Astrocyte of the spinal cord (primary cell): ENCODE measurements around the gene CDC42EP3.
A peak's percentile ranks its signal among the peaks of the same experiment; 100 is the strongest.

Source experiments
- DNase-seq: peaks from one replicate; pipeline ENCODE4 v3.0.0; 2011; ENCODE audit warnings: low read depth, low spot score
- H3K4me3 ChIP-seq: 2 replicates; pipeline ENCODE4 v1.5.1; 2011; ENCODE audit warnings: low read depth, mild to moderate bottlenecking, low read length, moderate library complexity
- in situ Hi-C: cut with HindIII; loops from 2 replicates; pipeline ENCODE4 v1.10.0; 2017; ENCODE audit warnings: low sequenced_read_pairs
- TF ChIP-seq, protein P1 (sequence below): IDR thresholded peaks from 2 replicates; pipeline ENCODE4 v1.5.1; 2012; ENCODE audit warnings: low read depth, mild to moderate bottlenecking, low read length, inconsistent platforms

CDC42EP3 gene

DNA sequence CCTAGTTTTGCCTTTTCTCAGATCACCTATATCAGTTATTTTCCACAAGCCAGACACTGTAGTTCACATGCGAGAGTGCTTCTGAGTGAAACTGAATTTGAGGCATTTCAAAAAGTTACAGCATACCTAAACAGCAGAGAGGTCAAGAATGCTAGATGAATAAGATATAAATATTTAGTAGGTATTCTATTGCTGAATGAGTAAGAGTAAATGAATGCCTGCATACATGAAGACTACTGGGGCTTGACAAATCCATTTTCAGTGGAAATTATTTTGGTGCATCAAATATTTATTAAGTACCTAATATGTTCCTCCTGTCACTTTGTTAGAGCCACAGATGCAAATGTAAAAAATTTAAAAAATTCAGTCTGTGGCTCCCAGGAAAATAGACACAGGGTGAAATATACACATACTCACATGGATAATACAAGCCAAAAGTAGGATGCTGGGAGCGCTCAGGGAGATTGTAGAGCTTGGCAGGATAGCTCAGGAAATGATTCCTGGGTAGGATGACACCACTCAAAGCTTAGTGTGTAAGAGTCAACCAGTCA, 27.6 kb upstream of the CDC42EP3 start:
- DNase-seq = peak; percentile 54
- in situ Hi-C loops = loop anchor here (25.0 kb wide), 1 partner anchor 287 kb away; no protein-coding TSS in a partner anchor
- H3K4me3 ChIP-seq = no peak overlapping the region
- TF ChIP-seq, protein P1, sequence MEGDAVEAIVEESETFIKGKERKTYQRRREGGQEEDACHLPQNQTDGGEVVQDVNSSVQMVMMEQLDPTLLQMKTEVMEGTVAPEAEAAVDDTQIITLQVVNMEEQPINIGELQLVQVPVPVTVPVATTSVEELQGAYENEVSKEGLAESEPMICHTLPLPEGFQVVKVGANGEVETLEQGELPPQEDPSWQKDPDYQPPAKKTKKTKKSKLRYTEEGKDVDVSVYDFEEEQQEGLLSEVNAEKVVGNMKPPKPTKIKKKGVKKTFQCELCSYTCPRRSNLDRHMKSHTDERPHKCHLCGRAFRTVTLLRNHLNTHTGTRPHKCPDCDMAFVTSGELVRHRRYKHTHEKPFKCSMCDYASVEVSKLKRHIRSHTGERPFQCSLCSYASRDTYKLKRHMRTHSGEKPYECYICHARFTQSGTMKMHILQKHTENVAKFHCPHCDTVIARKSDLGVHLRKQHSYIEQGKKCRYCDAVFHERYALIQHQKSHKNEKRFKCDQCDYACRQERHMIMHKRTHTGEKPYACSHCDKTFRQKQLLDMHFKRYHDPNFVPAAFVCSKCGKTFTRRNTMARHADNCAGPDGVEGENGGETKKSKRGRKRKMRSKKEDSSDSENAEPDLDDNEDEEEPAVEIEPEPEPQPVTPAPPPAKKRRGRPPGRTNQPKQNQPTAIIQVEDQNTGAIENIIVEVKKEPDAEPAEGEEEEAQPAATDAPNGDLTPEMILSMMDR = no peak

DNA sequence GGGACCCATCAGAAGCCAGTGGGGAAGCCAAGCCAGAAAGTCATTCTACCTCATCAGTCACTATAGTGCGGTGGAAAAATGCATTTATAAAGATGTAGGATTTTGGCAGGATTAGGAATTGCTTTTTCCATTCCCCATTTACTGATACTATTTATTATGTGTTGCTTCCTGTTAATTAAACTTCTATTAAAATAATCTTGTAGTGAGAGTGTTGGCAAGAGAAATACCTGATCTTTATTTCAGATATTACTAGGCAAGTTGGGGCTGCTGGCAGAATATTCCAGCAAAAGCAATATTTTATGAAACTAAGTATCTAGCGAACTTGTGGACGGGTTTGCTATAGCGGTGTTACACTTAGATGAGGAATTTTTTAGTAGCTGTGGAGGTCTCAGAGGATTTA, 23.9 kb upstream of the CDC42EP3 start:
- DNase-seq = no peak
- no peak overlapping the region for H3K4me3 ChIP-seq
- in situ Hi-C loops = loop anchor here (25.0 kb wide), 1 partner anchor 283 kb away; no protein-coding TSS in a partner anchor
- TF ChIP-seq, protein P1 = no peak

DNA sequence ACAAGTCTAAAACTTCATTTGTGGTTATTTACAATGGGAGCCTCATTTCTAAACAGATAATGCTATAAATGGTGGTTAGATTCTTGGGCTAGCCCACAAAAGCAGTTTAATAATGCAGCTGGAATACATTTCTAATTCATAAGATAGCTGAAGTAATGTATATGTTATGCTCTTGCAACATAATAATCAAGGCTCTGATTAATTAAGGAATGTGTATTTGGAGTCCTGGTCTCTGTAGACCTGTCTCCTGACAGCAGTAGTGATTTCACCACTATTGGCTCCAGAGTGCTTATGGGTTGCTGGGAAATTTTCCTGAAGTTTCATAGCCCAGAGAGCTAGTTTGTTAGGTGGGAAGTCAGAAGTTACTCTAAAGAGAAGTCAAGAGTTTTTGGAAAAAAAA, 21.3 kb upstream of the CDC42EP3 start:
- TF ChIP-seq, protein P1 = no peak
- DNase-seq = no peak
- H3K4me3 ChIP-seq = no peak overlapping the region
- in situ Hi-C loops = loop anchor here (25.0 kb wide), 1 partner anchor 280 kb away; no protein-coding TSS in a partner anchor

DNA sequence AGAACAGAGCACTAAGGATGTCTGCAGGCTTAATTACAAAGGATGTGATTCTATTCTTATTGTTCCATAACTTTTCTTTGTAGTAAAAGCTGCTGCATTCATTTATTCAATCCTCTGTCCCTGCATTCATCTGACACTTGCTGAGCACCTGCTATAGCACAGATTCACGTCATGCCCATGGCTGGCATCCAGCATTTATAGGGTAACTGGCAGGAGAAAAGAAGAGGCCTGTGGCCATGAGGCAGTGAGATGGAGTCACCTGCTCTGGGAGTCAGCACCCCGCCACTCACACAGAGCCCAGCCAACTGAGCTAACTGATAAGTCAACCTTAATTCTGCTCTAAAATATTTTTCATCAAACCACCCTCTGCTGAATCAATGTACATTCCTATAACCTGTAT, 18.3 kb upstream of the CDC42EP3 start:
- TF ChIP-seq, protein P1 = no peak
- no peak for DNase-seq
- no peak overlapping the region for H3K4me3 ChIP-seq
- in situ Hi-C loops = loop anchor here (25.0 kb wide), 1 partner anchor 277 kb away; no protein-coding TSS in a partner anchor

DNA sequence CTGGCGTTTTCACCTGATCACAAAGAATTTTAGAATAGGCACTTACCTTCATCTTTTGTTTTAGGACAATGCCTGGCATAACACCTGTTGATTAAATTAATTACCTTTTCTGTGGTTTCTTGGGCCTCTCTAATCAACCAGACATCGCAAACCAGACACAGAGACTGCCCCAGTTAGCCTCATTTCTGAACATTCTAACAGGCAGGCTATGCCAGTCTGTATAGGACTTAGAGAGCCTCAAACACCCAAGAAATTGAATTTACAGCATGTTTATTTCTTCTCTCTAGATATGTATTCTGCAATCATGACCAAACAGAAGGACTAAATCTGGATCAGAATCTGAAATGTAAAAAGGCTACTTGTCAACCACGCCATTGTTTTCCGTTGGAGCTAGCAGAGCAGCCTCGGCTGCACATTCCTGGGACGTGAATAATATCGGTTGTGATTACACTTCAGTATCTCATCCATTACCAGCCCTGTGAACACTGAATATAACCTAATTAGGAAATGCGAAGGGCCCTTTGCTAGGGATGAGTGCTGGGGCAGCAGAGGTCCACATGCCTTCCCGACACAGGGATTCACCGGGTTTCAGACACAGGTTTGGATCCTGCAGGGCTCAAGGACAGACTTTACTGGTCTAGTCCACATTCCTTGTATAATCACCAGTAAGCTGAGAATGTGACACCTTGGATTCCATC, 17.5 kb upstream of the CDC42EP3 start:
- peak; percentile 87 for DNase-seq

DNA sequence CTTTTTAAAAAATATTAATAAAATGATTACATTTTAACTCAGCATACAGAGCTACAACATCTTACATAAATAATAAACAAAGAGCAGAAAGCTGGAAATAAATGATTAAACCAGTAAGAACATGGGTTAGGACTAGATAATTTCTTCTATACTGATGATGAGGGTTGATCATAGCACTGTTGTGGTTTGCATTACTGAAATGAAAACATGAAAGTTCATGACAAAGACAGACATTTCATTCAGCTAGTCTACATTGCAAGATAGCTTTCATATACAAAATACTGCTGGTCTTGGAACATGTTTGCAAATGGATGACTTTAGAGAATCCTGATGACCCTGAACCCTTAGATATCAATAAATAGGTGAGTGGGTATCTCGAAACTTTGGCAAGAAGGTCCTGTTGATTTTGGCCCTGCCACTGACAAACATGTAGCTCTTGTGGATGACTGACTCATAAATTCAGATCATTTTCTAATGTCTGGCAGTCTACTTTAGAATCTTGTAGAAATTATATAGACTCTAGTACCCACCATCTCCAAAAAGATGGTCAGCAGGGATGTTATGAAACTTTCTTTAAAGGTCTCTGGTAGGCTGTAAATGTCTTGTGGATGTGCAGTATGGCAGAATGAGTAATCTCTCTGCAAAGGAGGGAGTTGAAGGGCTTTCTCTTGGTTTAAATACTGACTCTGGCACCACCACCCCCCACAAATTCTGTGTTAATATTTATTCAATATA, 15.5 kb upstream of the CDC42EP3 start:
- no peak overlapping the region for H3K4me3 ChIP-seq
- TF ChIP-seq, protein P1 = no peak
- in situ Hi-C loops = loop anchor here (25.0 kb wide), 1 partner anchor 275 kb away; no protein-coding TSS in a partner anchor
- DNase-seq = no peak

More for the DNA sequence above, 17.5 kb upstream of the CDC42EP3 start:
- no peak overlapping the region for H3K4me3 ChIP-seq
- in situ Hi-C loops = loop anchor here (25.0 kb wide), 1 partner anchor 277 kb away; no protein-coding TSS in a partner anchor
- TF ChIP-seq, protein P1 = no peak
